Hepatocyte (in vitro differentiated cells): ENCODE measurements around the gene SRSF8. TPM values are rescaled to one million over a fixed set of nuclear protein-coding genes. Genes with fewer than 3 reads are reported as not detected.

Experiments used
- DNase-seq: peaks from one replicate; pipeline ENCODE4 v3.0.0-alpha.2; 2016; ENCODE audit warnings: low spot score
- H2AFZ ChIP-seq: fragments of 200-600 bp; sonication (generic); 2 replicates; pipeline ENCODE4 v1.6.0; 2016; ENCODE audit warnings: antibody characterized with exemption, mild to moderate bottlenecking
- H3K27ac ChIP-seq: fragments of 200-600 bp; sonication (generic); 2 replicates; pipeline ENCODE4 v1.5.1; 2016; ENCODE audit warnings: mild to moderate bottlenecking
- H3K27me3 ChIP-seq: fragments of 200-600 bp; sonication (generic); 2 replicates; pipeline ENCODE4 v1.6.1; 2016
- H3K36me3 ChIP-seq: fragments of 200-600 bp; sonication (generic); replicated peaks from 2 replicates; pipeline ENCODE4 v1.5.1; 2016; ENCODE audit warnings: low read depth; ENCODE audit not compliant: insufficient read depth
- H3K4me1 ChIP-seq: fragments of 200-600 bp; sonication (generic); 2 replicates; pipeline ENCODE4 v1.5.1; 2016; ENCODE audit warnings: mild to moderate bottlenecking, moderate library complexity; ENCODE audit not compliant: insufficient read depth
- H3K4me2 ChIP-seq: fragments of 200-600 bp; sonication (generic); 2 replicates; pipeline ENCODE4 v1.6.0; 2016
- H3K4me3 ChIP-seq: fragments of 200-600 bp; sonication (generic); 2 replicates; pipeline ENCODE4 v1.5.1; 2016; ENCODE audit warnings: mild to moderate bottlenecking
- H3K79me2 ChIP-seq: fragments of 200-600 bp; sonication (generic); 2 replicates; pipeline ENCODE4 v1.6.0; 2017; ENCODE audit warnings: mild to moderate bottlenecking
- H3K9me2 ChIP-seq: fragments of 200-600 bp; sonication (generic); replicated peaks from 2 replicates; pipeline ENCODE4 v1.6.0; 2017; ENCODE audit warnings: mild to moderate bottlenecking; ENCODE audit not compliant: insufficient read depth
- H3K9me3 ChIP-seq: fragments of 200-600 bp; sonication (generic); 2 replicates; pipeline ENCODE4 v1.5.1; 2016; ENCODE audit warnings: low read depth, mild to moderate bottlenecking
- H4K20me1 ChIP-seq: fragments of 200-600 bp; sonication (generic); 2 replicates; pipeline ENCODE4 v1.6.0; 2016; ENCODE audit warnings: mild to moderate bottlenecking; ENCODE audit not compliant: insufficient read depth, poor library complexity, severe bottlenecking
- CTCF ChIP-seq: fragments of 200-600 bp; sonication (generic); IDR thresholded peaks from 2 replicates; pipeline ENCODE4 v1.5.1; 2016; ENCODE audit warnings: antibody characterized with exemption, mild to moderate bottlenecking; ENCODE audit not compliant: poor library complexity
- EZH2 ChIP-seq: fragments of 200-600 bp; sonication (generic); IDR thresholded peaks from 2 replicates; pipeline ENCODE4 v1.6.1; 2016; ENCODE audit warnings: antibody characterized with exemption, mild to moderate bottlenecking, borderline replicate concordance
- EZH2phosphoT487 ChIP-seq: fragments of 200-600 bp; sonication (generic); IDR thresholded peaks from one replicate; pipeline ENCODE4 v1.6.1; 2018; ENCODE audit warnings: antibody characterized with exemption, mild to moderate bottlenecking, low read depth, moderate library complexity; ENCODE audit not compliant: unreplicated experiment, severe bottlenecking
- WGBS: methylation state at CpG from one replicate; pipeline ENCODE4 v1.1.6; 2016; ENCODE audit warnings: low lambda C conversion rate; ENCODE audit errors: missing lambda C conversion rate; 5-methylcytosine and 5-hydroxymethylcytosine counted together
- polyA plus RNA-seq: library from polyadenylated mRNA; unstranded; fragments of >200 nt; fragmentation: Nextera tagmentation; extraction: Ambion mirVana; gene quantifications from 2 replicates; pipeline ENCODE4 v1.2.1, GENCODE V29; 2016
- total RNA-seq: library from RNA; depleted of rRNA; stranded (reverse); fragments of >200 nt; gene quantifications from 2 replicates; pipeline ENCODE4 v1.2.3, GENCODE V29; 2014

The SRSF8 gene
- total and polyA plus RNA-seq, 2 experiments from 2014 or later: 48.2 to 52.0 TPM

GRCh38 chr11:95067841-95068219, 1.1 kb downstream of the SRSF8 start:
- peaks cover 37% of the 10 kb centered on the region for H3K79me2 ChIP-seq
- 1% methylated on average over 16 of the region's 16 CpGs for WGBS
- peak overlapping the region; percentile 70 for H3K4me2 ChIP-seq
- peaks cover 5% of the 10 kb centered on the region for H4K20me1 ChIP-seq
- peak overlapping the region; percentile 99 for H3K27ac ChIP-seq
- TF ChIP-seq EZH2phosphoT487: no peak
- no peak for TF ChIP-seq EZH2
- no peak for TF ChIP-seq CTCF
- H2AFZ ChIP-seq: peak overlapping the region; percentile 63
- H3K9me2 ChIP-seq: no peaks in the 10 kb centered on the region
- H3K36me3 ChIP-seq: no peaks in the 10 kb centered on the region
- no peak for DNase-seq
- no peaks in the 10 kb centered on the region for H3K9me3 ChIP-seq
- H3K4me1 ChIP-seq: peaks cover 6% of the 10 kb centered on the region
- H3K27me3 ChIP-seq: no peaks in the 10 kb centered on the region
- H3K4me3 ChIP-seq: peak overlapping the region; percentile 93

- peak overlapping the region; percentile 70 for H3K4me2 ChIP-seq
- H3K9me2 ChIP-seq: no peaks in the 10 kb centered on the region
- WGBS: 5% methylated on average over 5 of the region's 5 CpGs
- H3K27ac ChIP-seq: peak overlapping the region; percentile 99
- no peak for TF ChIP-seq EZH2phosphoT487
- TF ChIP-seq EZH2: no peak
- TF ChIP-seq CTCF: no peak
- H3K79me2 ChIP-seq: peaks cover 37% of the 10 kb centered on the region
- peak overlapping the region; percentile 93 for H3K4me3 ChIP-seq
- no peaks in the 10 kb centered on the region for H3K27me3 ChIP-seq
- H2AFZ ChIP-seq: peak overlapping the region; percentile 63
- H3K9me3 ChIP-seq: no peaks in the 10 kb centered on the region
- H3K4me1 ChIP-seq: peaks cover 6% of the 10 kb centered on the region
- H3K36me3 ChIP-seq: no peaks in the 10 kb centered on the region
- DNase-seq: peak; percentile 91
- peaks cover 5% of the 10 kb centered on the region for H4K20me1 ChIP-seq
These were observed 1.8 kb downstream of the SRSF8 start for GRCh38 chr11:95068549-95068948.

- H3K4me2 ChIP-seq: peak overlapping the region; percentile 70
- H3K27me3 ChIP-seq: no peaks in the 10 kb centered on the region
- H4K20me1 ChIP-seq: peaks cover 5% of the 10 kb centered on the region
- no peaks in the 10 kb centered on the region for H3K9me3 ChIP-seq
- H3K79me2 ChIP-seq: peaks cover 37% of the 10 kb centered on the region
- H3K4me1 ChIP-seq: peaks cover 6% of the 10 kb centered on the region
- H3K4me3 ChIP-seq: no peak overlapping the region
- no peak for DNase-seq
- H3K9me2 ChIP-seq: no peaks in the 10 kb centered on the region
- H3K36me3 ChIP-seq: no peaks in the 10 kb centered on the region
- no peak overlapping the region for H2AFZ ChIP-seq
- no peak overlapping the region for H3K27ac ChIP-seq
- no peak for TF ChIP-seq CTCF
- TF ChIP-seq EZH2: no peak
- TF ChIP-seq EZH2phosphoT487: no peak
- 96% methylated on average over 1 of the region's 1 CpG for WGBS
These were observed 3.8 kb downstream of the SRSF8 start for GRCh38 chr11:95070471-95070870.

GRCh38 chr11:95072948-95073347, 6.2 kb downstream of the SRSF8 start:
- no peak overlapping the region for H2AFZ ChIP-seq
- DNase-seq: no peak
- H3K4me2 ChIP-seq: no peak overlapping the region
- H3K27ac ChIP-seq: no peak overlapping the region
- no peaks in the 10 kb centered on the region for H3K9me3 ChIP-seq
- no peaks in the 10 kb centered on the region for H3K9me2 ChIP-seq
- H3K79me2 ChIP-seq: peaks cover 34% of the 10 kb centered on the region
- H3K27me3 ChIP-seq: no peaks in the 10 kb centered on the region
- H3K36me3 ChIP-seq: no peaks in the 10 kb centered on the region
- H3K4me1 ChIP-seq: peaks cover 6% of the 10 kb centered on the region
- no peak overlapping the region for H3K4me3 ChIP-seq
- H4K20me1 ChIP-seq: peaks cover 5% of the 10 kb centered on the region
- TF ChIP-seq CTCF (no peak), EZH2phosphoT487 (no peak), EZH2 (no peak)
